HUES48 (cell line): ENCODE data around the gene DAPK2.
"Not testable (repeated sequence)": the region's sequence is repeated elsewhere in the genome, so short reads cannot be mapped to it uniquely, and the experiment has no call there.

ENCODE experiments used
- H3K27ac ChIP-seq: one replicate; pipeline ENCODE4 v1.7.0; 2013; ENCODE audit warnings: low read depth, low read length, inconsistent platforms
- H3K27me3 ChIP-seq: 2 replicates; pipeline ENCODE4 v1.6.1; 2013; ENCODE audit warnings: mild to moderate bottlenecking, low read length; ENCODE audit not compliant: control insufficient read depth, insufficient read depth
- H3K36me3 ChIP-seq: 2 replicates; pipeline ENCODE4 v1.6.1; 2013; ENCODE audit warnings: low read length; ENCODE audit not compliant: control insufficient read depth, insufficient read depth
- H3K4me1 ChIP-seq: 2 replicates; pipeline ENCODE4 v1.6.1; 2013; ENCODE audit warnings: mild to moderate bottlenecking, low read length; ENCODE audit not compliant: control insufficient read depth, insufficient read depth
- H3K4me3 ChIP-seq: 2 replicates; pipeline ENCODE4 v1.5.1; 2013; ENCODE audit warnings: mild to moderate bottlenecking, low read depth, low read length
- H3K9ac ChIP-seq: 2 replicates; pipeline ENCODE4 v1.6.1; 2013; ENCODE audit warnings: mild to moderate bottlenecking, low read depth, low read length, moderate library complexity
- H3K9me3 ChIP-seq: 2 replicates; pipeline ENCODE4 v1.6.1; 2013; ENCODE audit warnings: low read length; ENCODE audit not compliant: control insufficient read depth, insufficient read depth

Gene DAPK2

DNA sequence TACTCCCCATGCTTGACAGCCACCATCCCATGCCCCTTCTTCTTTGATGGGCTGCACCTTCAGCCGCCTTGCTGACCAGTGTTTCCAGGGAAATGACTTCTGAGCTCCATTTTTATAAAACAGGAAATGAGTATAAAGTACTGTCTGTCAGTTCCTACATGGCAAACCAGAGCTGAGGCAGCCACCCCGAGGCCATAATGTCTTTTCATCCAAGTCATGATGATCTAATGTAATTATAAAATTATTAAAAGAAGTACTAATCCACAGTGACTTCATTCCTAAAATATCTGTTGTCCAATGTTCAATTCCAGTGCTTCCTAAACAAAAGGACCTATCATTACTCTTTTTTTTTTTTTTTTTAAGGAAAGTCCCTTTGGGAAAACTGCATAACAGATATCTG is 137.3 kb downstream of the DAPK2 start:
- H3K9ac ChIP-seq: no peak overlapping the region
- H3K36me3 ChIP-seq: no peaks in the 10 kb centered on the region
- no peaks in the 10 kb centered on the region for H3K27me3 ChIP-seq
- no peak overlapping the region for H3K4me3 ChIP-seq
- H3K4me1 ChIP-seq: peaks cover 9% of the 10 kb centered on the region; the same call in 1 of the 2 replicates
- H3K9me3 ChIP-seq: no peaks in the 10 kb centered on the region
- H3K27ac ChIP-seq: no peak overlapping the region

DNA sequence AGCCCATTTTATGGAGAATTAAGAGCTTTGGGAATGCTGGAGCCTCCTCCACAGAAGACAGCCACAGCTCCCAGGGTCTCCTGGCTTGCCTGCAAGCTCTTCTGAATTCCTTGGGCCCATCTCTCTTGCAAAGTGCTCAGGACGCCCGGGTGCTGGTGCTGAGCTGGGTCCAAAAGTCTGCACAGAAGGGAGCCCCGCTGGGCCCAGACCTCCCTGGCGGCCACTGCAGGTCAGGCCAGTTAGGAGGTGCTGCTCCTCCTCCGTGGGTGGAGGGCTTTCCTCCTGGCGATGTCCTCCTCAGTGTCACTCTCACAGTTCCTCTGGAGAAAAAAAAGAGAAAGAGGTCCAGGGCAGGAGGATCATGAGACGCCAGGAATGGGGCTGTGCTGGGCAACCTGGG is 138.0 kb downstream of the DAPK2 start:
- Histone ChIP-seq H3K36me3 (no peaks in the 10 kb centered on the region), H3K4me1 (peaks cover 9% of the 10 kb centered on the region; the same call in 1 of the 2 replicates), H3K27ac (no peak overlapping the region), H3K4me3 (no peak overlapping the region), H3K9me3 (no peaks in the 10 kb centered on the region), H3K27me3 (no peaks in the 10 kb centered on the region), H3K9ac (no peak overlapping the region)

DNA sequence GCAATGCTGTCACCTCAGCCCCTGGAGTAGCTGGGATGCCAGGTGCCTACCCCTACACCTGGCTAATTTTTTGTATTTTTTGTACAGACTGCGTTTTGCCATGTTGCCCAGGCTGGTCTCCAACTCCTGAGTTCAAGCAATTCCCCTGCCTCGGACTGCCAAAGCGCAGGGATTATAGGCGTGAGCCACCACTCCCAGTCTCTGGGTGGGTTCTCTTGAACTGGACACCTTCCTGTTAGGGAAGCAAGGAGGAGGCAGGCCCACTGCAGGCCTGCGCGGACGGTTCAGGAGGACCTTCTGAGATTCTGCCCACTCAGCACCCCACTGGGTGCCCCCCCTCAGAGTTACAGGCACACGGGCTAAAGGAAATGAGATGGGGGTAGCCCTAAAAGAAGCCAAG is 138.8 kb downstream of the DAPK2 start:
- H3K4me3 ChIP-seq: no peak overlapping the region
- H3K36me3 ChIP-seq: no peaks in the 10 kb centered on the region
- H3K9ac ChIP-seq: no peak overlapping the region
- no peak overlapping the region for H3K27ac ChIP-seq
- H3K9me3 ChIP-seq: no peaks in the 10 kb centered on the region
- peaks cover 9% of the 10 kb centered on the region; the same call in 1 of the 2 replicates for H3K4me1 ChIP-seq
- no peaks in the 10 kb centered on the region for H3K27me3 ChIP-seq

DNA sequence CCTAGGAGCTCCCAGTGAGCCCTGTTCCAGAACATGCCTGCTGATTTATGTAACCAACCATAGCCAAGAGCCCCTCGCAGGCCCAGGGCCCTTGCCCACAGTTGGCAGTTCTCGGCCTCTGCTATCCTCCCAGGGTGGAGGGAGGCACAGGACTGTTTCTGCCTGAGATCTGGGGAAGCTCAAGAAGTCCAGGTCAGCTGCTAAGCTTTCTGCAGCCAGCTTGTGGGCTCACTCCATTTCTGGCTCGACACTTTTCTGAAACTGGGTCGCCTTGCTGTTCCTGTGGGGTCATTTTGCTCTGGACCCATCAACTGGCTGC is 140.1 kb downstream of the DAPK2 start:
- peaks cover 9% of the 10 kb centered on the region; the same call in 1 of the 2 replicates for H3K4me1 ChIP-seq
- no peak overlapping the region for H3K27ac ChIP-seq
- H3K27me3 ChIP-seq: no peaks in the 10 kb centered on the region
- no peak overlapping the region for H3K4me3 ChIP-seq
- H3K9ac ChIP-seq: no peak overlapping the region
- no peaks in the 10 kb centered on the region for H3K9me3 ChIP-seq
- no peaks in the 10 kb centered on the region for H3K36me3 ChIP-seq

DNA sequence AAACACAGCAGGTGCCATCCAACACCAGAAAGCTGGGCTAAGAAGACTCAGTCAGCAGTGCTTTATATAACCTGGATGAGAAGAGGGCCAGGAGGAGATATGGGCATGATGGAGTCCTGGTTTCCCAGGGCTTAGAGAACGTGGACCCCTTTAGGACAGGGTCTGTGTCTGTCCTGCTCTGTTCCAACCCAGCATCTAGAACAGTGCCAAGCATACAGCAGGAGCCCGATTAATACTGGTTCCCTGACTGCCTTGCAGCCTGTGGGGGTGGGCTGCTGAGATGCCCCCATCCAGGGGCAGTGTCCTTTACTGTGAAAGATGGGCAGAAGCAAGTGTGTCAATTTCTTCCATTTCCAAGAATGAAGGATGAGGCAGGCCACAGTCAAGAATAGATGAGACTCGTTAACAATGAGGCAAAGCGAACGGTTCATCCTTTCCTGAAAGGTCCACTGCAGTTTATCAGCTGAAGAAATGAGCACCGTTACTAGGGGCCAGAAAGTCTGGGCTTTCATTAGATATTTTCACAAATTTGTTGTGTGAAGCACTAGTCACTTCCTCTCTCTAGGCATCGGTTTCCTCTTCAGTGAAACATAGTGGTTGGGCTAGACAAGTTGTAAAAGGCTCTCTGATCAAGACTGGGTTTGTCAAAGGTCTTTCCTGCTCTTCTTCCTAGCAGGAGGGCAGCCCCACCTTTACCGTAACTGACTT is 140.6 kb downstream of the DAPK2 start:
- Histone ChIP-seq H3K9me3 (no peaks in the 10 kb centered on the region), H3K36me3 (no peaks in the 10 kb centered on the region), H3K4me3 (no peak overlapping the region), H3K27me3 (no peaks in the 10 kb centered on the region), H3K27ac (no peak overlapping the region), H3K9ac (no peak overlapping the region), H3K4me1 (peaks cover 9% of the 10 kb centered on the region; the same call in 1 of the 2 replicates)

DNA sequence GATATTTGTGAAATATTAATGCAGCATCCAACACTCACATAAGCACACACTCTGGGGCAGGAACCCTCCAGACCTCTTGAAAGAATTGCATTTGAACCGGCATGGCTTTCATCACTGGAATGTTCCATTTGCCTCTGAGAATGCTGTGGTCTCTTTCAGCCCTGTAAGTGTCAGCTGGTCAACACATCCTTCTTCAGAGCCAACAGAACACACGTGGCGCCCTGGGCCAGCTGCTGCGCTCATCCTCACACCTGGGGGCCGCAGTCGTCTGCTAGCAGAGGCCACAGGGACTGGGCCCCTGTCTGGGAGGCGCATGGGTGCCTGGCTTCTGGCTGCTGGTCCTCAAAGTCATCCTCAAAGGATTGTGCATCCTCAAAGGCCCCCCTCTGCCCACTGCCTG is 141.2 kb downstream of the DAPK2 start:
- Histone ChIP-seq H3K27me3 (no peaks in the 10 kb centered on the region), H3K36me3 (no peaks in the 10 kb centered on the region), H3K4me1 (peaks cover 9% of the 10 kb centered on the region; the same call in 1 of the 2 replicates), H3K9me3 (no peaks in the 10 kb centered on the region), H3K27ac (no peak overlapping the region), H3K4me3 (no peak overlapping the region), H3K9ac (no peak overlapping the region)

DNA sequence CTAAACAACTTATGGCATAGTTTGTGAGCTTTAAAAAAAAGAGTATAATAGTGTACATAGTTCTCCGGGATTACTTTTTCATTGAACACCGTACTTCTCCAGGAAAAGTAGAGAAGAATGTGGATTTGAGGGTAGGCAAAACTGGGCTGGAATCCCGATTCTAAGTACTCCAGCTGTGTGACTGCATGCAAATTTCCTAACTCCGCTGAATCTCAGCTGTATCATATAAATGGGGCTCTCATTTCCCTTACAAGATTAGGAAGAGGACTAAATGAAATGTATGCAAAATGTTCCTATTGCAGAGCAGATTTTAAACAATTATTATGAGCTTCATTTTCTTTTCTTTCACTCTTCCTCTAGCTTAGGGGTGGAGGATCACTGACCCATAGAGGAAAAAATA is 142.2 kb downstream of the DAPK2 start:
- H3K27ac ChIP-seq: no peak overlapping the region

DNA sequence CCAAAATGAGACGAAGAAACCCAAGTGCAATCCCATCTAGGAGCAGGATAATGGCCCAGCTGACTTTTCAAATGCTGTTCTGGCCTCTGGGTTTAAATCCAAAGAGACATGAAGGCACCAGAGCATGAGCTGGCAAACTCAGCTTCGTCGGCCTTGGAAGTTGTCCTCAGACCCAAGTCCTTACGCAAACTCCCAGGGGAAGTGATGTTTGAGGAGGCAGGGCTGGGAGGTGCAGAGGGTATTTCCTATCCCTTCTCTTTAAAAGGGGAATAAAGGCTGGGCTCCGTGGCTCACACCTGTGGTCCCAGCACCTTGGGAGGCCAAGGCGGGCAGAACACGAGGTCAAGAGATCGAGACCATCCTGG is 143.6 kb downstream of the DAPK2 start:
- peaks cover 9% of the 10 kb centered on the region; the same call in 1 of the 2 replicates for H3K4me1 ChIP-seq

More for the DNA sequence above, 142.2 kb downstream of the DAPK2 start:
- Histone ChIP-seq H3K27me3 (no peaks in the 10 kb centered on the region), H3K36me3 (no peaks in the 10 kb centered on the region), H3K4me3 (no peak overlapping the region), H3K9me3 (no peaks in the 10 kb centered on the region), H3K4me1 (peaks cover 9% of the 10 kb centered on the region; the same call in 1 of the 2 replicates), H3K9ac (no peak overlapping the region)

DNA sequence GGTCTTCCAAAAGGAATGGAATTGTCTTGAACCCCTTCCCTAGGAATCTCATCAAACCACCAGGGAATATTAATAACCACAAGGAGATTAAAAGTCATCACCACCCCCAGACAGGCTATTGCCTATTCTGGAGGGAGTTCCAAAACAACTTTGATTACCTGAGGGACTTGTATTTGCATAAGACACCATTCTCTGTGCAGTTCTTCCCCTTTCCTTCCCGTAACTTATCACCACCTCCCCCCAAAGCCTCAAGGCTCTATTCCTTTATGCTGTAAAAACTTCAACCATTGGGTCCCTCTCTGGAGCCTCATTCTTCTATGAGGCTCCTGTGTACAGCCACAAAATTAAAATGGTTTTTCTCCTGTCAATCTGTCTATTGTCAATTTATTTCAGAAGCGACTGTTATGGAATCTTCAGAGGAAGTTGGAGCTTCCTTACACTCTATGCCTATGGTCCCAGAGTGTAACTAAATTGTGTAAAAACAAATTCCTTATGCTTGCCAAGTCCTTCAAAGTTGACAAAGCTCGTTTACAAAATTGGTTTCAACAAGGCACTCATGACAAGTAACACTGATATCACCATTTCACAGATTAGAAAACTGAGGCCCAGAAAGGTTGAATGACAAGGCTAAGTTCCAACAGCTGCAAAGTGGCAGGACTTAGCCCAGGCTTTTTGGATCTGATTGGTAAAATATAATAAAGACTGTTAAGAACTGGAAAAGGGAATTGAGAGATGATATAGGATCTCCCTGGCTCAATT is 144.2 kb downstream of the DAPK2 start:
- Histone ChIP-seq H3K9ac (no peak overlapping the region), H3K4me3 (no peak overlapping the region), H3K4me1 (peaks cover 9% of the 10 kb centered on the region; the same call in 1 of the 2 replicates)

More for the DNA sequence above, 143.6 kb downstream of the DAPK2 start:
- H3K27me3 ChIP-seq: no peaks in the 10 kb centered on the region
- H3K36me3 ChIP-seq: no peaks in the 10 kb centered on the region
- H3K27ac ChIP-seq: no peak overlapping the region
- H3K4me3 ChIP-seq: no peak overlapping the region
- H3K9ac ChIP-seq: no peak overlapping the region
- H3K9me3 ChIP-seq: no peaks in the 10 kb centered on the region

DNA sequence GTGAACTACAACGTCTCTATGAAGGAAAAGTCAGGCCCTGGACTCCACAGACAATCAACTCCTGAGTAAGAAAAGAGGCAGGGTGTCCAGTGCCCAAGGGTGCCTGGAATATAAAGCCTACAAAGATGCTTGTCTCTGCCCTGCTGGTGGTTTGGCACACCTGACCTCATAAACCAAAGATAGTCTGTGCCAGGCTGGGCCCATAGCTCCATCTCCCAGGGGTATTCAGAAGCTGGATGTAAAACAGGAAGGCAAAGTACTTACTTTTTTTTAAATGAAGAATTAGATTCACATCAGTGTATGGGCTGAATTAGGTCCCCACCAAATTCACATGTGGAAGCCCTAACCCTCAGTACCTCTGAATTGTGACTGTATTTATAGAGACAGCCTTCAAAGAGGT is 146.0 kb downstream of the DAPK2 start:
- Histone ChIP-seq H3K4me3 (no peak overlapping the region), H3K36me3 (no peaks in the 10 kb centered on the region), H3K27ac (no peak overlapping the region), H3K27me3 (no peaks in the 10 kb centered on the region), H3K4me1 (peaks cover 9% of the 10 kb centered on the region; the same call in 1 of the 2 replicates), H3K9me3 (no peaks in the 10 kb centered on the region), H3K9ac (no peak overlapping the region)

More for the DNA sequence above, 144.2 kb downstream of the DAPK2 start:
- H3K27me3 ChIP-seq: no peaks in the 10 kb centered on the region
- H3K9me3 ChIP-seq: no peaks in the 10 kb centered on the region
- H3K36me3 ChIP-seq: no peaks in the 10 kb centered on the region
- H3K27ac ChIP-seq: no peak overlapping the region

DNA sequence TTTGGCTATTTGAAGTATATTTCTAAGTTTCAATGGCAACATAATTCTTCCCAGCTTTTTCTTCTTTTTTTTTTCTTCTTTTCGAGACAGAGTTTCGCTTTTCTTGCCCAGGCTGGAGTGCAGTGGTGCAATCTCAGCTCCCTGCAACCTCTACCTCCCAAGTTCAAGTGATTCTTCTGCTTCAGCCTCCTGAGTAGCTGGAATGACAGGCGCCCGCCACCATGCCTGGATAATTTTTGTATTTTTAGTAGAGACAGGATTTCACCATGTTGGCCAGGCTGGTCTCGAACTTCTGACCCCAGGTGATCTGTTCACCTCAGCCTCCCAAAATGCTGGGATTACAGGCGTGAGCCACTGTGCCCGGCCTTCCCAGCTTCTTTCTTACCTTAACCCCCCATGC is 146.7 kb downstream of the DAPK2 start:
- not testable (repeated sequence) for H3K27ac ChIP-seq, H3K9ac ChIP-seq, H3K27me3 ChIP-seq

More for the DNA sequence above, 146.7 kb downstream of the DAPK2 start:
- not testable (repeated sequence) for H3K36me3 ChIP-seq, H3K4me1 ChIP-seq, H3K4me3 ChIP-seq, H3K9me3 ChIP-seq
